HCT116 (cell line): ENCODE measurements around the gene MAPKAP1. TPM values are rescaled to one million over a fixed set of nuclear protein-coding genes. Genes with fewer than 3 reads are reported as not detected.
"Not testable (repeated sequence)": the region's sequence is repeated elsewhere in the genome, so short reads cannot be mapped to it uniquely, and the experiment has no call there.

Source experiments
- ATAC-seq: fragments of 200-7000 bp; cut with Tn5 transposase; 2 replicates; pipeline ENCODE4 v1.9.1; 2020; ENCODE audit warnings: mild to moderate bottlenecking, moderate library complexity
- BruUV-seq: library from RNA; stranded (reverse); fragments of 400-500 nt; replicated peaks from 2 replicates; lab custom pipeline; 2021; lab: Mats Ljungman, UMichigan
- CTCF ChIA-PET: fragments of 300-600 bp; sonication (Branson Sonifier 250); formaldehyde crosslinking; loops from one replicate; lab custom pipeline; 2021; ENCODE audit warnings: antibody characterized with exemption; lab: Charles Lee
- POLR2A ChIA-PET: fragments of 300-600, 350-600 bp; sonication (Branson Sonifier 250); formaldehyde crosslinking; loops from one replicate; lab custom pipeline; 2021; ENCODE audit warnings: antibody characterized with exemption; lab: Charles Lee
- RAD21 ChIA-PET, 2 experiments: fragments of 300-600 bp; sonication (Branson Sonifier 250); formaldehyde crosslinking; loops; one replicate each; lab custom pipeline; 2023; ENCODE audit warnings: low total read pairs in 2 of 2; ENCODE audit not compliant: uncharacterized antibody in 2 of 2, unreplicated experiment in 2 of 2, low non-redundant PET in 1 of 2; lab: Charles Lee
- DNase-seq: peaks from one replicate; pipeline ENCODE4 v3.0.0-alpha.2; 2010; ENCODE audit warnings: low read depth, low spot score
- H2AFZ ChIP-seq: fragments of 200-600 bp; shearing (Covaris generic), sonication (generic); 2 replicates; pipeline ENCODE4 v1.6.1; 2017; ENCODE audit warnings: low read depth, mixed run types, mixed read lengths, antibody characterized with exemption, low read length; ENCODE audit not compliant: poor library complexity, severe bottlenecking
- H3K27ac ChIP-seq: 2 replicates; pipeline ENCODE4 v1.5.1; 2012; ENCODE audit warnings: low read depth, low read length
- H3K27me3 ChIP-seq: fragments of 200-600 bp; sonication (generic); 2 replicates; pipeline ENCODE4 v1.6.1; 2016; ENCODE audit warnings: mixed run types, low read length, mixed read lengths; ENCODE audit not compliant: insufficient read depth
- H3K36me3 ChIP-seq, 2 experiments: fragments of 200-500 bp in 1 of 2; fragments of 200-600 bp in 1 of 2; sonication (Bioruptor generic) in 1 of 2; sonication (generic) in 1 of 2; 2 replicates each; pipeline versions ENCODE4 v1.5.1 to v1.6.1; 2014 to 2016; ENCODE audit warnings: low read length in 2 of 2, inconsistent platforms in 1 of 2, mixed read lengths in 1 of 2, mixed run types in 1 of 2; ENCODE audit not compliant: insufficient read depth in 2 of 2, control insufficient read depth in 1 of 2
- H3K4me1 ChIP-seq, 2 experiments: fragments of 200-600 bp in 1 of 2; sonication (generic) in 1 of 2; 2 replicates each; pipeline versions ENCODE4 v1.5.1 to v1.6.1; 2012 to 2017; ENCODE audit warnings: low read length in 2 of 2, inconsistent platforms in 1 of 2, mild to moderate bottlenecking in 1 of 2, mixed read lengths in 1 of 2, mixed run types in 1 of 2, moderate library complexity in 1 of 2; ENCODE audit not compliant: insufficient read depth in 2 of 2, control insufficient read depth in 1 of 2
- H3K4me2 ChIP-seq: fragments of 200-600 bp; sonication (generic); 2 replicates; pipeline ENCODE4 v1.6.1; 2017; ENCODE audit warnings: mixed run types, low read length, mixed read lengths
- H3K4me3 ChIP-seq, 2 experiments: fragments of 200-600 bp in 1 of 2; sonication (generic) in 1 of 2; replicated peaks in 1 of 2; 2 replicates each; pipeline ENCODE4 v1.5.1; 2011 to 2016; ENCODE audit warnings: low read length in 2 of 2, control low read depth in 1 of 2, low read depth in 1 of 2, mild to moderate bottlenecking in 1 of 2, mixed read lengths in 1 of 2, mixed run types in 1 of 2
- H3K79me2 ChIP-seq: fragments of 200-600 bp; sonication (generic); 2 replicates; pipeline ENCODE4 v1.6.1; 2017; ENCODE audit warnings: mild to moderate bottlenecking, mixed run types, low read length, moderate library complexity, mixed read lengths; ENCODE audit not compliant: insufficient read depth
- H3K9ac ChIP-seq: fragments of 200-600 bp; sonication (generic); 2 replicates; pipeline ENCODE4 v1.6.1; 2016; ENCODE audit warnings: low read length, mixed read lengths
- H3K9me2 ChIP-seq: fragments of 200-600 bp; sonication (generic), shearing (Covaris generic); 2 replicates; pipeline ENCODE4 v1.6.1; 2017; ENCODE audit warnings: mixed run types, mild to moderate bottlenecking, moderate library complexity; ENCODE audit not compliant: insufficient read depth
- H3K9me3 ChIP-seq, 2 experiments: fragments of 200-500 bp in 1 of 2; fragments of 200-600 bp in 1 of 2; sonication (Bioruptor generic) in 1 of 2; sonication (generic) in 1 of 2; 2 replicates each; pipeline ENCODE4 v1.6.1; 2014 to 2017; ENCODE audit warnings: low read length in 2 of 2, mixed read lengths in 2 of 2, inconsistent platforms in 1 of 2, low read depth in 1 of 2, mild to moderate bottlenecking in 1 of 2, mixed run types in 1 of 2, moderate library complexity in 1 of 2; ENCODE audit not compliant: control insufficient read depth in 1 of 2, insufficient read depth in 1 of 2
- H4K20me1 ChIP-seq: fragments of 200-600 bp; sonication (generic), shearing (Covaris generic); 2 replicates; pipeline ENCODE4 v1.6.1; 2017; ENCODE audit warnings: mixed run types, mild to moderate bottlenecking, moderate library complexity; ENCODE audit not compliant: insufficient read depth
- EZH2phosphoT487 ChIP-seq: fragments of 200-600 bp; IDR thresholded peaks from 2 replicates; pipeline ENCODE4 v1.6.1; 2018; ENCODE audit warnings: antibody characterized with exemption, borderline replicate concordance
- ZFX ChIP-seq: fragments of 450-650 bp; IDR thresholded peaks from 2 replicates; pipeline ENCODE4 v1.6.1; 2017
- intact Hi-C: fragments of 100-400 bp; cut with micrococcal nuclease; formaldehyde crosslinking; loops from 2 replicates; pipeline ENCODE4 v1.10.0; 2022
- total RNA-seq: library from RNA; stranded (reverse); gene quantifications from one replicate; pipeline ENCODE4 v1.2.1, GENCODE V29; 2021; ENCODE audit not compliant: unreplicated experiment
- TF ChIP-seq, protein P1 (sequence below): IDR thresholded peaks from 2 replicates; pipeline ENCODE4 v1.6.1; 2012; ENCODE audit warnings: low read depth
- TF ChIP-seq, protein P2 (sequence below): IDR thresholded peaks from 2 replicates; pipeline ENCODE4 v1.6.1; 2011; ENCODE audit warnings: mild to moderate bottlenecking, low read length, moderate library complexity; ENCODE audit not compliant: insufficient replicate concordance; ENCODE audit errors: extremely low read depth
- TF ChIP-seq, protein P3 (sequence below), 3 experiments: fragments of 200-600 bp in 1 of 3; sonication (generic) in 1 of 3; IDR thresholded peaks in 2 of 3; conservative IDR thresholded peaks in 1 of 3; 2 replicates each; pipeline ENCODE4 v1.5.1; 2012 to 2017; ENCODE audit warnings: low read depth in 2 of 3, low read length in 2 of 3, antibody characterized with exemption in 1 of 3, borderline replicate concordance in 1 of 3, control low read depth in 1 of 3, mild to moderate bottlenecking in 1 of 3, mixed read lengths in 1 of 3, mixed run types in 1 of 3, moderate library complexity in 1 of 3; ENCODE audit not compliant: insufficient read depth in 1 of 3

Gene MAPKAP1
- total RNA-seq, 1 experiment from 2014 or later = 72.5 TPM

DNA sequence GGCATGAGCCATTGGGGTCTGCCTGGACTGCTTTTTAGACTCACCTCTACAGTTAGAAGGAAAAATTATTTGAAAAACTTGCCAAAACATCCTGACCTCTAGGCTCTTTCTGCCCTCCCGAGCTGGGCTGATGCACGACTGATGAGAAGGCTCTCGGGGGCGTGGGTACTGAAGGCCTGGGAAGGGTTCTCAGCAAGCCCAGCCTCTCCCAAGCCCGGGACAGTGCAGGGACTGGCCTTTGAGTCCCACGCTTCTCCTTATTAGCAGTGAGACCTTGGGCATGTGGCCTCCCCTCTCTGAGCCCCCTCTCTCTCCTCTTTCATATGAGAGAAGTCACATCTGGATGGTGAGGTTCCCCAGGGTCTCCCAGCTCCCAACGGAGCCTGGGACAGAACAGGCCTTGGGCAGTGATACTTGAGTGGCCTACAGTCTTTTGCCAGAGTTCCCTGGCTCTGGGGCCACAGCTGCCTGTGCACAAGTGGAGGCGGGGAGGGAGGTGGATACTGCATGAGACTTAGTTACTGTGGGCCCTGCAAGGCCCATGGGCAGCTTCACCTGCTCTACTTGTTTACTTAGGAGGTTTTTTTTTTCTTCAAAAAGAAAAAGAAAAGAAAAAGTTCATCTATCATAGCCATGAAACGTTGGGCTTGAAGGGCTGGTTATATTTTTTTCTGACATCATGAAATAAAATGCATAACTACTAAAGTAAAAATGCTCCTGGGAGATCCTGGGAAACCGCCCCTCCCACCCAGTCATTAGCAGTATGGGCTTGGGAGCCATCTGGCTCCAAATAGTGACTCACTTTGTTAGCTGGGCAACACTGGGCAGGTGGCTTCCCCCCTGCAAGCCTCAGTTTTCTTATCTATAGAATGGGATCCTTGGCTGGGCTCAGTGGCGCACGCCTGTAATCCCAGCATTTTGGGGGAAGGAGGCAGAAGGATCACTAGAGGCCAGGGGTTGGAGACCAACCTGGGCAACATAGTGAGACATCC, 306.0 kb downstream of the MAPKAP1 start:
- Histone ChIP-seq H3K9ac (no peak overlapping the region), H3K36me3 (no peaks in the 10 kb centered on the region), H2AFZ (no peak overlapping the region), H3K9me3 (no peaks in the 10 kb centered on the region), H3K27ac (no peak overlapping the region), H3K4me2 (no peak overlapping the region), H3K4me3 (no peak overlapping the region), H3K4me1 (peaks cover 0 to 3% of the 10 kb centered on the region in 2 experiments; a peak in 1 of 4 replicates), H3K27me3 (no peaks in the 10 kb centered on the region), H3K79me2 (no peaks in the 10 kb centered on the region), H4K20me1 (no peaks in the 10 kb centered on the region), H3K9me2 (no peaks in the 10 kb centered on the region)
- RAD21 ChIA-PET = no interaction called here
- TF ChIP-seq, protein P1, sequence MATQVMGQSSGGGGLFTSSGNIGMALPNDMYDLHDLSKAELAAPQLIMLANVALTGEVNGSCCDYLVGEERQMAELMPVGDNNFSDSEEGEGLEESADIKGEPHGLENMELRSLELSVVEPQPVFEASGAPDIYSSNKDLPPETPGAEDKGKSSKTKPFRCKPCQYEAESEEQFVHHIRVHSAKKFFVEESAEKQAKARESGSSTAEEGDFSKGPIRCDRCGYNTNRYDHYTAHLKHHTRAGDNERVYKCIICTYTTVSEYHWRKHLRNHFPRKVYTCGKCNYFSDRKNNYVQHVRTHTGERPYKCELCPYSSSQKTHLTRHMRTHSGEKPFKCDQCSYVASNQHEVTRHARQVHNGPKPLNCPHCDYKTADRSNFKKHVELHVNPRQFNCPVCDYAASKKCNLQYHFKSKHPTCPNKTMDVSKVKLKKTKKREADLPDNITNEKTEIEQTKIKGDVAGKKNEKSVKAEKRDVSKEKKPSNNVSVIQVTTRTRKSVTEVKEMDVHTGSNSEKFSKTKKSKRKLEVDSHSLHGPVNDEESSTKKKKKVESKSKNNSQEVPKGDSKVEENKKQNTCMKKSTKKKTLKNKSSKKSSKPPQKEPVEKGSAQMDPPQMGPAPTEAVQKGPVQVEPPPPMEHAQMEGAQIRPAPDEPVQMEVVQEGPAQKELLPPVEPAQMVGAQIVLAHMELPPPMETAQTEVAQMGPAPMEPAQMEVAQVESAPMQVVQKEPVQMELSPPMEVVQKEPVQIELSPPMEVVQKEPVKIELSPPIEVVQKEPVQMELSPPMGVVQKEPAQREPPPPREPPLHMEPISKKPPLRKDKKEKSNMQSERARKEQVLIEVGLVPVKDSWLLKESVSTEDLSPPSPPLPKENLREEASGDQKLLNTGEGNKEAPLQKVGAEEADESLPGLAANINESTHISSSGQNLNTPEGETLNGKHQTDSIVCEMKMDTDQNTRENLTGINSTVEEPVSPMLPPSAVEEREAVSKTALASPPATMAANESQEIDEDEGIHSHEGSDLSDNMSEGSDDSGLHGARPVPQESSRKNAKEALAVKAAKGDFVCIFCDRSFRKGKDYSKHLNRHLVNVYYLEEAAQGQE = no peak
- TF ChIP-seq, protein P2, sequence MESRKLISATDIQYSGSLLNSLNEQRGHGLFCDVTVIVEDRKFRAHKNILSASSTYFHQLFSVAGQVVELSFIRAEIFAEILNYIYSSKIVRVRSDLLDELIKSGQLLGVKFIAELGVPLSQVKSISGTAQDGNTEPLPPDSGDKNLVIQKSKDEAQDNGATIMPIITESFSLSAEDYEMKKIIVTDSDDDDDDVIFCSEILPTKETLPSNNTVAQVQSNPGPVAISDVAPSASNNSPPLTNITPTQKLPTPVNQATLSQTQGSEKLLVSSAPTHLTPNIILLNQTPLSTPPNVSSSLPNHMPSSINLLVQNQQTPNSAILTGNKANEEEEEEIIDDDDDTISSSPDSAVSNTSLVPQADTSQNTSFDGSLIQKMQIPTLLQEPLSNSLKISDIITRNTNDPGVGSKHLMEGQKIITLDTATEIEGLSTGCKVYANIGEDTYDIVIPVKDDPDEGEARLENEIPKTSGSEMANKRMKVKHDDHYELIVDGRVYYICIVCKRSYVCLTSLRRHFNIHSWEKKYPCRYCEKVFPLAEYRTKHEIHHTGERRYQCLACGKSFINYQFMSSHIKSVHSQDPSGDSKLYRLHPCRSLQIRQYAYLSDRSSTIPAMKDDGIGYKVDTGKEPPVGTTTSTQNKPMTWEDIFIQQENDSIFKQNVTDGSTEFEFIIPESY = no peak
- TF ChIP-seq EZH2phosphoT487 (no peak), ZFX (no peak)
- TF ChIP-seq, protein P3, sequence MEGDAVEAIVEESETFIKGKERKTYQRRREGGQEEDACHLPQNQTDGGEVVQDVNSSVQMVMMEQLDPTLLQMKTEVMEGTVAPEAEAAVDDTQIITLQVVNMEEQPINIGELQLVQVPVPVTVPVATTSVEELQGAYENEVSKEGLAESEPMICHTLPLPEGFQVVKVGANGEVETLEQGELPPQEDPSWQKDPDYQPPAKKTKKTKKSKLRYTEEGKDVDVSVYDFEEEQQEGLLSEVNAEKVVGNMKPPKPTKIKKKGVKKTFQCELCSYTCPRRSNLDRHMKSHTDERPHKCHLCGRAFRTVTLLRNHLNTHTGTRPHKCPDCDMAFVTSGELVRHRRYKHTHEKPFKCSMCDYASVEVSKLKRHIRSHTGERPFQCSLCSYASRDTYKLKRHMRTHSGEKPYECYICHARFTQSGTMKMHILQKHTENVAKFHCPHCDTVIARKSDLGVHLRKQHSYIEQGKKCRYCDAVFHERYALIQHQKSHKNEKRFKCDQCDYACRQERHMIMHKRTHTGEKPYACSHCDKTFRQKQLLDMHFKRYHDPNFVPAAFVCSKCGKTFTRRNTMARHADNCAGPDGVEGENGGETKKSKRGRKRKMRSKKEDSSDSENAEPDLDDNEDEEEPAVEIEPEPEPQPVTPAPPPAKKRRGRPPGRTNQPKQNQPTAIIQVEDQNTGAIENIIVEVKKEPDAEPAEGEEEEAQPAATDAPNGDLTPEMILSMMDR (IDR thresholded peaks at IDR 0.05 in 2 of 3, conservative IDR thresholded peaks at IDR 0.05 in 1 of 3; ENCODE audit: borderline replicate concordance in 1 of 3, insufficient read depth in 1 of 3, low read depth in 2 of 3, low read length in 2 of 3) = no peak
- no peak for DNase-seq
- no peak for ATAC-seq
- no TSS peak for BruUV-seq
- CTCF ChIA-PET = no interaction called here
- intact Hi-C loops = no loop called here
- POLR2A ChIA-PET = interaction anchor here (1.5 kb wide), 1 partner anchor 8 kb away, joined by 3 read pairs; no protein-coding TSS in a partner anchor

DNA sequence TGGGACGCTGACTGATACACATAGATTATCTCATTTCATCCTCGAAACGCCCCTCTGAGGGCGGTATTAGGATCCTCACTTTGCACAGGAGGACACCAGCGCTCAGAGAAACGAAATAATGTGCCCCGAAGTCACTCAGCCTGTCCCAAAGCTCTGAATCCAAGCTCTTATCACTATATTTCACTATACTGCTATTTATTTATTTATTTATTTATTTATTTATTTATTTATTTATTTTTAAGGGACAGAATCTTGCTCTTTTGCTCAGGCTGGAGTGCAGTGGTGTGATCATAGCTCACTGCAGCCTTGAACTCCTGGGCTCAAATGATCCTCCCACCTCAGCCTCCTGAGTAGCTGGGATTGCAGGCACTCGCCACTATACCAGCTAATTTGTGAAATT, 306.8 kb downstream of the MAPKAP1 start:
- BruUV-seq, H3K4me1 ChIP-seq, H3K27ac ChIP-seq, H3K4me3 ChIP-seq, H3K9me3 ChIP-seq, H3K36me3 ChIP-seq, H3K4me2 ChIP-seq, H3K9ac ChIP-seq, intact Hi-C loops, H4K20me1 ChIP-seq, CTCF ChIA-PET, RAD21 ChIA-PET, H3K9me2 ChIP-seq, ATAC-seq, DNase-seq, H3K27me3 ChIP-seq, H2AFZ ChIP-seq, H3K79me2 ChIP-seq: not testable (repeated sequence)
- POLR2A ChIA-PET = interaction anchor here (1.5 kb wide), 1 partner anchor 9 kb away, joined by 3 read pairs; no protein-coding TSS in a partner anchor
